ENCODE measurements around the gene SNTG2.

The SNTG2 gene

GRCh38 chr2:1014802-1015201 lies 64.2 kb downstream of the SNTG2 start:
- TF ChIP-seq, protein P1, sequence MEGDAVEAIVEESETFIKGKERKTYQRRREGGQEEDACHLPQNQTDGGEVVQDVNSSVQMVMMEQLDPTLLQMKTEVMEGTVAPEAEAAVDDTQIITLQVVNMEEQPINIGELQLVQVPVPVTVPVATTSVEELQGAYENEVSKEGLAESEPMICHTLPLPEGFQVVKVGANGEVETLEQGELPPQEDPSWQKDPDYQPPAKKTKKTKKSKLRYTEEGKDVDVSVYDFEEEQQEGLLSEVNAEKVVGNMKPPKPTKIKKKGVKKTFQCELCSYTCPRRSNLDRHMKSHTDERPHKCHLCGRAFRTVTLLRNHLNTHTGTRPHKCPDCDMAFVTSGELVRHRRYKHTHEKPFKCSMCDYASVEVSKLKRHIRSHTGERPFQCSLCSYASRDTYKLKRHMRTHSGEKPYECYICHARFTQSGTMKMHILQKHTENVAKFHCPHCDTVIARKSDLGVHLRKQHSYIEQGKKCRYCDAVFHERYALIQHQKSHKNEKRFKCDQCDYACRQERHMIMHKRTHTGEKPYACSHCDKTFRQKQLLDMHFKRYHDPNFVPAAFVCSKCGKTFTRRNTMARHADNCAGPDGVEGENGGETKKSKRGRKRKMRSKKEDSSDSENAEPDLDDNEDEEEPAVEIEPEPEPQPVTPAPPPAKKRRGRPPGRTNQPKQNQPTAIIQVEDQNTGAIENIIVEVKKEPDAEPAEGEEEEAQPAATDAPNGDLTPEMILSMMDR (IDR thresholded peaks at IDR 0.05), result no peak
- Histone ChIP-seq H3K4me3 (no peak overlapping the region), H3K27ac (no peak overlapping the region)
- DNase-seq (ENCODE audit: low spot score), result no peak

GRCh38 chr2:1016500-1016899 lies 65.9 kb downstream of the SNTG2 start:
- no peak overlapping the region for H3K27ac ChIP-seq
- H3K4me3 ChIP-seq, result no peak overlapping the region
- TF ChIP-seq, protein P1 (IDR thresholded peaks at IDR 0.05), result no peak
- no peak for DNase-seq (ENCODE audit: low spot score)

- Histone ChIP-seq H3K27ac (no peak overlapping the region), H3K4me3 (no peak overlapping the region)
- TF ChIP-seq, protein P1 (IDR thresholded peaks at IDR 0.05), result no peak
- DNase-seq (ENCODE audit: low spot score), result no peak
Measured at GRCh38 chr2:1017827-1018226, 67.2 kb downstream of the SNTG2 start.

DNA sequence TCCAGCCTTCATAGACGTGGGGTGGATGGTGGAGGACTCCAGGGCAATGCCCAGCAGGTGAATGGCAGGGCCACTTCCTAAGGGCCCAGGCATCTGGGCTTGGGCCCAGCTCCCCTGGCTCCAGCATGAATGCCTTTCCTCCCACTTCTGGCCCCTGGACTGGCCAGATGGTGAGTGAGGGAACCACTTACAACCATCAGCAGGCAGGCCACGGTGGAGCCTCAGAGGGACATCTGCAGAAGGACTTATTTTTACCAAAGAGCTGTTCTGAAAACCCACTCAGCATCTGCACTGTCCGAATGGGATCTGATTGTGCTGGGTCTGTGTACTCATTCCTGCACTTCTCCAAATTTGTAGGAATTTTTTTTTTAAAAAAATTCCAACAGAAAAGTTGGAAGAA lies 69.6 kb downstream of the SNTG2 start:
- H3K27ac ChIP-seq, result no peak overlapping the region
- DNase-seq (ENCODE audit: low spot score), result no peak
- TF ChIP-seq, protein P1 (IDR thresholded peaks at IDR 0.05), result no peak
- no peak overlapping the region for H3K4me3 ChIP-seq

DNA sequence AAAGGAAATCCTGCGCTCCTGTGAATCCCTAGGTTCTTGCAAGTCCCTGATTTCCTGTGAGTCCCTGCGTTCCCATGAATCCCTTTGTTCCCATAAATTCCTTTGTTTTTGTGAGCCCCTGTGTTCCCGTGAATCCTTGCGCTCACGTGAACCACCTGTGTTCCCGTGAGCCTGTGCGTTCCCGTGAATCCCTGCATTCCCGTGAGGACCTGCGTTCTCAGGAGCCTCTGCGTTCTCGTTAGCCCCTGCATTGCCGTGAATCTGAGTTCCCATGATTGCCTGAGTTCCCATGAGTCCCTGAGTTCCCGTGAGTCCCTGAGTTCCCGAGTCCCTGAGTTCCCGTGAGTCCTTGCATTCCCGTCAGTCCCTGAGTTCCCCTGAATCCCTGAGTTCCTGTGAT lies 71.5 kb downstream of the SNTG2 start:
- TF ChIP-seq, protein P1 (IDR thresholded peaks at IDR 0.05), result no peak
- DNase-seq (ENCODE audit: low spot score), result no peak
- Histone ChIP-seq H3K27ac (no peak overlapping the region), H3K4me3 (no peak overlapping the region)

DNA sequence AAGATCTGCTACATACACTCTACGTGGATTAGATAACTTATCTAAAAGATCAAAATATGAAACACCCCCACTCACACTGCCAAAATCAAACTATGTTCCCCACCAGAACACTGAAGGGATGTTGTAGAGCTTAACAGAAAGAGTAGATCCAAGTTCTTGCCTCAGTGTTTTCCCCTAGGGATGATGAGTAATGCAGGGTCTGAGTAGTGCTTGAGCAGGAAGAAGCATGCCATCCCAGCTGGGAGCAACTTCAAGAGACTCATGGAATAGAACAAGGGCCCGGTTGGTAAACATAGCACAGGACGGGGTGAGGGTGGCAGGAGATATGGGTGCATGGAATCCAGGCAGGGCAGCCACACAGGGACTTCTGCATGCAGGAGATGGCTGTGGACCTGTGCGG lies 74.3 kb downstream of the SNTG2 start:
- no peak overlapping the region for H3K4me3 ChIP-seq
- DNase-seq (ENCODE audit: low spot score), result no peak
- TF ChIP-seq, protein P1 (IDR thresholded peaks at IDR 0.05), result no peak
- H3K27ac ChIP-seq, result no peak overlapping the region

DNA sequence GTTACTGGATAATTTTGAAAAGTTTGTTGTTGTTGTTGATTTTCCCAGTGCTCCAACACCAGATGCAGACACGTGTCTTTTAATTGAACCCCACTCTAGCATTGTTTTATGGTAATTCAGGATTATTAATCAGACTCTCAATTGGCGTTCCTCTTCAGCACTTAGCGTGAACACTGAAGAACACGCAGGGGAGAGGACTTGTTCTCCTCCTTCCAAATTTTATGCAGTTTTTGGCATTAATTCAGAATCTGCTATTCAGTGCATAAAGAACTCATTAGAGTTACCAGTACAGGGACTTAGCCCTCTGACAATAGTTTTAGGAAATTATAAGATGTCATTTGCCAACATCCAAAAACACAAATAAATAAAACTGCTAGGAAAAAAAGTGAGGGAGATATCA lies 75.5 kb downstream of the SNTG2 start:
- no peak for DNase-seq (ENCODE audit: low spot score)
- Histone ChIP-seq H3K27ac (no peak overlapping the region), H3K4me3 (no peak overlapping the region)
- TF ChIP-seq, protein P1 (IDR thresholded peaks at IDR 0.05), result no peak

Data from coronary artery (tissue), 2 donors.